ENCODE results near the gene UBE2S.

DNA sequence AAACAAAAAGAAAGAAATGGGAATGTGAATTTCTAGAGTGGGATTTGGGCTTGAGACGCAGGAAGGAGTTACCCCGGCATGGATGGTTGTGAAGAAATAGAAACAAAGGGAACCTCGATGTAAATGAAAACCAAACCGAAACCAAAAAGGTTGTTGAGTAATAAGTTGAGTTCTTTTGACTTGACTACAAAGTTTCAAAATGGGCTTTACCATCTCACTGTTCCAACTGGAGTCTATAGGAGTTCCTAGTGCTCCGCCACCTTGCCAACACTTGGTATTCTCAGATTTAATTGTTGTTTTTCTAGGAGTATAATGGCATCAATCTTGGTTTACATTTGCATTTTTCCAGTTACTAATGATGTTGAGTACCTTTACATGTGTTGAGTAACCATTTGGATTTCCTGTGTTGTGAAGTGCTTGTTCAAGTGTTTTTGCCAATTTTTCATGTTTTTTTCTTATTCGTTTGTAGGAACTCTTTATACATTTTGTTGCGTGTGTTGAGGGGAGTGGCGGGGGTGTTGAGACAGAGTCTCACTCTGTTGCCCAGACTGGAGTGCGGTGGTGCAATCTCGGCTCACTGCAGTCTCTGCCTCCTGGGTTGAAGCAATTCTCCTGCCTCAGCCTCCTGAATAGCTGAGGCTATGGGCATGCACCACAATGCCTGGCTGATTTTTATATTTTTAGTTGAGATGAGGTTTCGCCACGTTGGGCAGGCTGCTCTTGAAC, 9.2 kb downstream of the UBE2S start:
- TF ChIP-seq, protein P1, sequence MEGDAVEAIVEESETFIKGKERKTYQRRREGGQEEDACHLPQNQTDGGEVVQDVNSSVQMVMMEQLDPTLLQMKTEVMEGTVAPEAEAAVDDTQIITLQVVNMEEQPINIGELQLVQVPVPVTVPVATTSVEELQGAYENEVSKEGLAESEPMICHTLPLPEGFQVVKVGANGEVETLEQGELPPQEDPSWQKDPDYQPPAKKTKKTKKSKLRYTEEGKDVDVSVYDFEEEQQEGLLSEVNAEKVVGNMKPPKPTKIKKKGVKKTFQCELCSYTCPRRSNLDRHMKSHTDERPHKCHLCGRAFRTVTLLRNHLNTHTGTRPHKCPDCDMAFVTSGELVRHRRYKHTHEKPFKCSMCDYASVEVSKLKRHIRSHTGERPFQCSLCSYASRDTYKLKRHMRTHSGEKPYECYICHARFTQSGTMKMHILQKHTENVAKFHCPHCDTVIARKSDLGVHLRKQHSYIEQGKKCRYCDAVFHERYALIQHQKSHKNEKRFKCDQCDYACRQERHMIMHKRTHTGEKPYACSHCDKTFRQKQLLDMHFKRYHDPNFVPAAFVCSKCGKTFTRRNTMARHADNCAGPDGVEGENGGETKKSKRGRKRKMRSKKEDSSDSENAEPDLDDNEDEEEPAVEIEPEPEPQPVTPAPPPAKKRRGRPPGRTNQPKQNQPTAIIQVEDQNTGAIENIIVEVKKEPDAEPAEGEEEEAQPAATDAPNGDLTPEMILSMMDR (IDR thresholded peaks at IDR 0.05), result no peak
- TF ChIP-seq POLR2AphosphoS5 (IDR thresholded peaks at IDR 0.05; ENCODE audit: insufficient read depth in 1 of 2, low read depth in 1 of 2) (no peak), POLR2A (IDR thresholded peaks at IDR 0.05) (no peak)
